Tibial nerve (tissue), 4 donors: ENCODE results near the gene LIN52. TPM values are rescaled to one million over a fixed set of nuclear protein-coding genes. Genes with fewer than 3 reads are reported as not detected.

Experiments
- DNase-seq, 2 donors: peaks; one replicate each; pipeline ENCODE4 v3.0.0-alpha.2; 2019; ENCODE audit warnings: low spot score in 2 of 2
- H3K27ac ChIP-seq, 4 donors: fragments of 200-600 bp; sonication (generic) in 3 of 4; one replicate each; pipeline ENCODE4 v1.5.1; 2017 to 2019; ENCODE audit warnings: mild to moderate bottlenecking in 1 of 4
- H3K27me3 ChIP-seq, 2 donors: fragments of 200-600 bp; sonication (generic) in 1 of 2; one replicate each; pipeline versions ENCODE4 v1.5.1 to v1.6.0; 2017 to 2019
- H3K36me3 ChIP-seq, 3 donors: fragments of 200-600 bp; sonication (generic); one replicate each; pipeline ENCODE4 v1.5.1; 2018 to 2019
- H3K4me1 ChIP-seq, 4 donors: fragments of 200-600 bp; sonication (generic) in 3 of 4; one replicate each; pipeline ENCODE4 v1.5.1; 2017 to 2019
- H3K4me3 ChIP-seq, 4 donors: fragments of 200-600 bp; sonication (generic) in 3 of 4; one replicate each; pipeline ENCODE4 v1.5.1; 2017 to 2019; ENCODE audit warnings: mild to moderate bottlenecking in 1 of 4, moderate library complexity in 1 of 4
- H3K9me3 ChIP-seq, 4 donors: fragments of 200-600 bp; sonication (generic) in 3 of 4; one replicate each; pipeline ENCODE4 v1.5.1; 2017 to 2019
- EP300 ChIP-seq, 2 donors: sonication (generic); formaldehyde crosslinking; IDR thresholded peaks; one replicate each; pipeline ENCODE4 v1.6.1; 2017; ENCODE audit warnings: antibody characterized with exemption in 2 of 2, mild to moderate bottlenecking in 1 of 2
- POLR2A ChIP-seq, 2 donors: fragments of 450-650 bp; IDR thresholded peaks; one replicate each; pipeline ENCODE4 v1.6.1; 2017; ENCODE audit warnings: antibody characterized with exemption in 2 of 2, mild to moderate bottlenecking in 2 of 2, moderate library complexity in 2 of 2
- WGBS, 2 donors: methylation state at CpG; one replicate each; pipeline ENCODE4 v1.1.5; 2018; 5-methylcytosine and 5-hydroxymethylcytosine counted together
- total RNA-seq, 4 donors: library from RNA; depleted of rRNA; stranded (reverse); fragments of >200 nt; gene quantifications; one replicate each; pipeline ENCODE4 v1.1.0, GENCODE V29; 2016
- TF ChIP-seq, protein P1 (sequence below), 5 experiments: fragments of 200-600 bp in 3 of 5; fragments of 450-650 bp in 2 of 5; sonication (generic) in 3 of 5; IDR thresholded peaks; one replicate each; pipeline ENCODE4 v1.5.1; 2016 to 2019; ENCODE audit warnings: antibody characterized with exemption in 5 of 5, mild to moderate bottlenecking in 3 of 5, moderate library complexity in 2 of 5

Gene LIN52
- total RNA-seq, 4 donors from 2014 or later: 10.2 to 15.7 (median 12.7) TPM

DNA sequence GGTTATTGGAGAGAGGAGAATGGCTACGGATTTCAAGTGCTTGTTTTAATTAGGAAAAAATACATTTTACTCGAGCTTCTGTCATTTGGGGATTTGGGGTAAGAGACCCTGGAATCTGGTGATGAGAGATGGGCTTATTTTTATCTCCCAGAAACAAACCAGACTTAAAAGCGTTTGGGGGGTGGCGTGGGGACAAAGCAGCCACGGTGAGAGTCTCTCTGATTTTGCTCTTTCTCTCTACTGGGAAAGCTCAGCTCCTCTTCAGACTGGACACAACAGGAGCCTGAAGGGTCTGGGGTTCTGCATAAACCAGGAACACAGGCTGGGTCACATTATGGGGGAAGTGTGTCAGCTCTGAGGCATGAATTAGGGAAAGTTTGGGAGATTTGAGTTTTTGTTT is 158.3 kb downstream of the LIN52 start:
- Histone ChIP-seq H3K27ac (no peak overlapping the region), H3K36me3 (no peaks in the 10 kb centered on the region), H3K4me1 (peaks cover 0 to 31% (median 16%) of the 10 kb centered on the region in 4 donors), H3K4me3 (no peak overlapping the region), H3K9me3 (no peaks in the 10 kb centered on the region), H3K27me3 (peaks cover 17 to 96% of the 10 kb centered on the region in 2 donors)
- WGBS, 2 donors: 20 to 36% methylated on average over 5 of the region's 5 CpGs
- no peak for DNase-seq
- TF ChIP-seq POLR2A (IDR thresholded peaks at IDR 0.05) (no peak), EP300 (IDR thresholded peaks at IDR 0.05) (no peak)
- TF ChIP-seq, protein P1, sequence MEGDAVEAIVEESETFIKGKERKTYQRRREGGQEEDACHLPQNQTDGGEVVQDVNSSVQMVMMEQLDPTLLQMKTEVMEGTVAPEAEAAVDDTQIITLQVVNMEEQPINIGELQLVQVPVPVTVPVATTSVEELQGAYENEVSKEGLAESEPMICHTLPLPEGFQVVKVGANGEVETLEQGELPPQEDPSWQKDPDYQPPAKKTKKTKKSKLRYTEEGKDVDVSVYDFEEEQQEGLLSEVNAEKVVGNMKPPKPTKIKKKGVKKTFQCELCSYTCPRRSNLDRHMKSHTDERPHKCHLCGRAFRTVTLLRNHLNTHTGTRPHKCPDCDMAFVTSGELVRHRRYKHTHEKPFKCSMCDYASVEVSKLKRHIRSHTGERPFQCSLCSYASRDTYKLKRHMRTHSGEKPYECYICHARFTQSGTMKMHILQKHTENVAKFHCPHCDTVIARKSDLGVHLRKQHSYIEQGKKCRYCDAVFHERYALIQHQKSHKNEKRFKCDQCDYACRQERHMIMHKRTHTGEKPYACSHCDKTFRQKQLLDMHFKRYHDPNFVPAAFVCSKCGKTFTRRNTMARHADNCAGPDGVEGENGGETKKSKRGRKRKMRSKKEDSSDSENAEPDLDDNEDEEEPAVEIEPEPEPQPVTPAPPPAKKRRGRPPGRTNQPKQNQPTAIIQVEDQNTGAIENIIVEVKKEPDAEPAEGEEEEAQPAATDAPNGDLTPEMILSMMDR (IDR thresholded peaks at IDR 0.05): no peak

DNA sequence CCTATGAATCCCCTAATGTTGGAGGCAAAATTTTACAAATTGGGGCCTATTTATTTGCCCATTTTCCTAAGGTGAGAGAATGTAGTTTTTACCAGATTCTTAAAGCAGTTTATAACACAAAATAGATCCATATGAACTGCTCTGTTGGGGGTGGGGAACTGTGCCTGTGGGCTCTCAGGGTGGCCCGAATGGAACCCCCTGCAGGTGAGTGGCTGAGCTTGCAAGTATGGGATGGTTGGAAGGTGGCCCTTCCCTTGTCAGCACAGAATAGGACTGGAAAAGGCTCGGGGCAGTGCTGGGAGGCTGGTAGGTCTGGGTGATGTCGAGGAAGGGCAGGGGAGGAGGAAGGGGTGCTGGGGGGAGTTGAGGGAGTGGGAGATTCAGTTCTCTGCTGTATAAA is 159.4 kb downstream of the LIN52 start:
- H3K27ac ChIP-seq: no peak overlapping the region

DNA sequence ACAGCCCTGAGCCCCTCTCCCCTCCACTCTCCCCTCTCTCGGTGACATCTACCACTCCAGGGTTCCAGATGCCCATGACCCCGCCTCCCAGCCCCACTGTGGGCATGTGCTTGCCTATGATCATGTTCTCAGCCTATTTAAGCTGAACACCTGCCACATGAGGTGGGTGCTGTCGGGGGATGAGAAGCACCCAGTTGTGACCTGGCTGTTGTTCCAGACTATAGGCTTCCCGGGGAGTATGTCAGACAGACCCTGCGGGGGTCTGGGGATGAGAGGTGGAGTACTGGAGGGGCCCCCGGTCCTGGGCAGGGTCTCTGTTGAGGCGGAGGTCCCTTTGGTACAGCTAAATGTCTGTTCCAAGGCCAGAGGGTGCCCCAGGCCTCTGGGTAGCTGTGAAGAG is 160.5 kb downstream of the LIN52 start:
- WGBS, 2 donors: 69 to 76% methylated on average over 7 of the region's 7 CpGs
- H3K27ac ChIP-seq: no peak overlapping the region
- TF ChIP-seq, protein P1 (IDR thresholded peaks at IDR 0.05): no peak
- TF ChIP-seq EP300 (IDR thresholded peaks at IDR 0.05) (no peak), POLR2A (IDR thresholded peaks at IDR 0.05) (no peak)
- no peaks in the 10 kb centered on the region for H3K36me3 ChIP-seq
- no peak for DNase-seq
- no peaks in the 10 kb centered on the region for H3K9me3 ChIP-seq
- no peak overlapping the region for H3K4me3 ChIP-seq
- H3K4me1 ChIP-seq: peaks cover 0 to 20% (median 12%) of the 10 kb centered on the region in 4 donors
- peaks cover 10 to 73% of the 10 kb centered on the region in 2 donors for H3K27me3 ChIP-seq

More for the DNA sequence above, 159.4 kb downstream of the LIN52 start:
- Histone ChIP-seq H3K36me3 (no peaks in the 10 kb centered on the region), H3K9me3 (no peaks in the 10 kb centered on the region), H3K4me1 (peaks cover 0 to 31% (median 16%) of the 10 kb centered on the region in 4 donors), H3K27me3 (peaks cover 15 to 85% of the 10 kb centered on the region in 2 donors), H3K4me3 (no peak overlapping the region)
- WGBS, 2 donors: 27 to 48% methylated on average over 3 of the region's 3 CpGs
- TF ChIP-seq EP300 (IDR thresholded peaks at IDR 0.05): no peak
- TF ChIP-seq, protein P1 (IDR thresholded peaks at IDR 0.05): no peak
- no peak for TF ChIP-seq POLR2A (IDR thresholded peaks at IDR 0.05)
- no peak for DNase-seq

GRCh38 chr14:74246542-74246941 is 161.8 kb downstream of the LIN52 start:
- no peak for DNase-seq
- Histone ChIP-seq H3K36me3 (no peaks in the 10 kb centered on the region), H3K4me1 (peaks cover 0 to 13% (median 0%) of the 10 kb centered on the region in 4 donors), H3K27ac (no peak overlapping the region), H3K9me3 (no peaks in the 10 kb centered on the region), H3K4me3 (no peak overlapping the region), H3K27me3 (peaks cover 5 to 61% of the 10 kb centered on the region in 2 donors)
- 61 to 69% methylated on average over 8 of the region's 8 CpGs for WGBS, 2 donors
- TF ChIP-seq EP300 (IDR thresholded peaks at IDR 0.05) (no peak), POLR2A (IDR thresholded peaks at IDR 0.05) (no peak)
- TF ChIP-seq, protein P1 (IDR thresholded peaks at IDR 0.05): no peak

- no peak for DNase-seq
- 44 to 58% methylated on average over 6 of the region's 6 CpGs for WGBS, 2 donors
- H3K4me1 ChIP-seq: peaks cover 0 to 9% (median 1%) of the 10 kb centered on the region in 4 donors
- no peak for TF ChIP-seq EP300 (IDR thresholded peaks at IDR 0.05)
- TF ChIP-seq, protein P1 (IDR thresholded peaks at IDR 0.05): no peak
- no peak for TF ChIP-seq POLR2A (IDR thresholded peaks at IDR 0.05)
- H3K9me3 ChIP-seq: no peaks in the 10 kb centered on the region
- peaks cover under 1 to 46% of the 10 kb centered on the region in 2 donors for H3K27me3 ChIP-seq
- H3K4me3 ChIP-seq: no peak overlapping the region
- no peak overlapping the region for H3K27ac ChIP-seq
- no peaks in the 10 kb centered on the region for H3K36me3 ChIP-seq
These were observed 163.3 kb downstream of the LIN52 start for GRCh38 chr14:74248017-74248416.
